ENCODE measurements around the gene SLC27A5. TPM values are rescaled to one million over a fixed set of nuclear protein-coding genes. Genes with fewer than 3 reads are reported as not detected.

The SLC27A5 gene
- total and polyA plus RNA-seq, 9 of the 15 experiments (the other 6 are each of a cell fraction or from before 2014, with no cell fraction given): 42.2 to 318 (median 64.7) TPM

- TF ChIP-seq MGA (IDR thresholded peaks at IDR 0.05) (peak; percentile 63), USF2 (CRISPR knock-in tag; IDR thresholded peaks at IDR 0.05) (peak; percentile 94), NR2C2 (CRISPR knock-in tag; IDR thresholded peaks at IDR 0.05) (no peak; the same call in 1 of the 2 replicates), NR2C2 (tag; IDR thresholded peaks at IDR 0.05) (no peak), USF1 (CRISPR knock-in tag; IDR thresholded peaks at IDR 0.05) (peak; percentile 98), ZNF766 (CRISPR knock-in tag; conservative IDR thresholded peaks at IDR 0.05) (no peak; the same call in 1 of the 2 replicates), TAL1 (IDR thresholded peaks at IDR 0.05) (peak; percentile 46), ESRRA (IDR thresholded peaks at IDR 0.05; ENCODE audit: borderline replicate concordance, low read depth) (peak; percentile 71; the same call in 1 of the 2 replicates), TOE1 (IDR thresholded peaks at IDR 0.05; ENCODE audit: borderline replicate concordance) (peak; percentile 80; the same call in 1 of the 2 replicates), TOE1 (CRISPR knock-in tag; IDR thresholded peaks at IDR 0.05; ENCODE audit: borderline replicate concordance, low read depth) (no peak), MNT (conservative IDR thresholded peaks at IDR 0.05) (peak in 1 of 2 experiments; percentile 53; a peak in 2 of 4 replicates), SNRNP70 (optimal IDR thresholded peaks at IDR 0.05; ENCODE audit: low read depth, low read length) (no peak)
Measured at GRCh38 chr19:58509731-58510083, 2.1 kb downstream of the SLC27A5 start (continued).

Measured in K562 (cell line).